GM12873 (cell line): ENCODE data around the gene SPANXB1.
"Not testable (repeated sequence)": the region's sequence is repeated elsewhere in the genome, so short reads cannot be mapped to it uniquely, and the experiment has no call there.

Experiments used
- CTCF ChIP-seq: IDR thresholded peaks from 2 replicates; pipeline ENCODE4 v1.5.1; 2012; ENCODE audit warnings: low read depth, mild to moderate bottlenecking, moderate library complexity, low read length, control low read depth; ENCODE audit not compliant: insufficient read depth; ENCODE audit errors: missing control alignments

Gene SPANXB1

DNA sequence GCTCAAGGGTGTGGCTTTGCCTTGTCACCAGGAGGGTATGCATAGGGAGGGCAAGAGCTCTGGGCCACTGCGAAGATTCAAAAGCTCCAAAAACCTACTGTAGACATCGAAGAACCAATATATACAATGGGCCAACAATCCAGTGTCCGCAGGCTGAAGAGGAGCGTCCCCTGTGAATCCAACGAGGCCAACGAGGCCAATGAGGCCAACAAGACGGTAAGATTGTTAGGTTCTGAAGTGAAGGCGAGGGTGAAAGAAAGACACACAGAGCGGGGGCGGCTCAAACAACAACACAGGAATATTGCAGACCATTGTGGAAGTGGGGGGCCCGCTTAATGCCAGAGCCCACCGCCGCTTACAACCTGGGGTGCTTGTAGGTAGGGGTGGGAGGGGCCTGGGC lies at the start of gene SPANXB1:
Gene SPANXB1, plus strand, starts transcription at position 27 of the 400 bp plus-strand sequence. Its CDS starts 100 bp downstream, at position 127.
- not testable (repeated sequence) for TF ChIP-seq CTCF

DNA sequence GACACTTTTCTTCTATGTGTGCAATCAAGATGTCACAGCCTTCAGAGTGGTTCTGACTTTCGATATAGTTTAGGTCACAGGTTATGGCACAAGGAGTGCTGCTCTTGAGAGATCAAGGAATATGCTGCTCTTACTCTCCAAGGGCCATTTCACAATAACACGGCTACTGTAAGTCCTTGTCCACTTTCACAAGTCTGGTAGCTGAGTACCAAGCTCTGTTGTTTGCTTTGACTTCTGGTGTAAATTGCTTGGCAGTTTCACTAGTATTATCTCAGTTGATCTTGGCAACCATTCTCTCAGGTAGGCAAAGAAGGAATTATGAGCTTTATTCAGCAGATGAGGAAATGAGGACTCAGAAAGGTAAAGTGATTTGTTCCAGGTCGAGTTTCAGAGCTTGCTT lies 35.4 kb upstream of the SPANXB1 start:
- no peak for TF ChIP-seq CTCF

- no peak for TF ChIP-seq CTCF
Measured at GRCh38 chrX:140971099-140971795, 31.1 kb upstream of the SPANXB1 start.

- TF ChIP-seq CTCF = no peak
Measured at GRCh38 chrX:140975472-140975871, 26.9 kb upstream of the SPANXB1 start.

- no peak for TF ChIP-seq CTCF
Measured at GRCh38 chrX:140980271-140980670, 22.1 kb upstream of the SPANXB1 start.

DNA sequence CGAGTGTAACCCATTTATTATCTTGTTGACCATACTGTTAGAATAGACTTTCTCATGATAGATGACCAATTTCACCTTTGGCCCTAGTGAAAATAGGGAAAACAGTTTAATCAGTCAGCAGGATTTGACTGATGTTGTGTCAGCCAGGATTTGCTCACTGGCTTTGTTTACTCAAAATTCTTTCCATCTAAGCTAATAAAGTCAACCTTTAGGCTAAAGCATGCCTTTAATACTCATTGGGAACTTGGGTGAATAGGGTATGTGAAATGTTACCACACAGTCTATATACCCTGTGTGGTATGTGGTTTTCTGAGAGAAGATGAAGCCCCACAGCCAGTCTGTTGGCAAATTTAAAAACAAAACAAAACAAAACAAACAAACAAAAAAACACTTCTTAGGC lies 18.7 kb upstream of the SPANXB1 start:
- no peak for TF ChIP-seq CTCF
